GM18951 (cell line): Measurements from ENCODE around the gene MACF1.

Experiments
- POLR2A ChIP-seq: IDR thresholded peaks from 4 replicates; pipeline ENCODE4 v1.6.1; 2011; ENCODE audit warnings: mild to moderate bottlenecking; ENCODE audit not compliant: insufficient read length, insufficient read depth; ENCODE audit errors: extremely low read depth
- in situ Hi-C: fragments of 300-500 bp; cut with MboI; formaldehyde crosslinking; loops from one replicate; pipeline ENCODE4 v1.12.0; 2022; ENCODE audit warnings: low sequenced_read_pairs, mixed read lengths, inconsistent platforms; ENCODE audit not compliant: unreplicated experiment

MACF1 gene

DNA sequence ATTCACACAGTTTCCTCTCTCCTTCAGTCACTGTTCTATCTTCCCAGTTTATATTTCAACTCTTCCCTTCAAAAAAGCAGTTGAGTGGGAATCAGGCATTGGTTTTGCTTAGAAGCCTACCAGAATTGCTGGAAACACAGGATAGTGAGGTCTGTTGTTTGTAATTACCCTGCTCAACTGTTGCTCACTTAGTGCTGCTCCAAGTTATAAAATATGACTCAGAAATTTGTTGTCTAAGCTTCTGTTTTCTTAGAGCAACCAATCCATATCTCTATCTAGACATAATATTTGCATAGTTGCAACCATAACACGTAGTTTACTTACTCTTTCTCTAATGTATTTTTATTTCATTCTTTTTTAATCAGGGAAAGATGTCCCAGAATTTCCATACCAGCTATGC lies 87.9 kb downstream of the MACF1 start:
- TF ChIP-seq POLR2A: no peak
- in situ Hi-C loops: no loop called here

DNA sequence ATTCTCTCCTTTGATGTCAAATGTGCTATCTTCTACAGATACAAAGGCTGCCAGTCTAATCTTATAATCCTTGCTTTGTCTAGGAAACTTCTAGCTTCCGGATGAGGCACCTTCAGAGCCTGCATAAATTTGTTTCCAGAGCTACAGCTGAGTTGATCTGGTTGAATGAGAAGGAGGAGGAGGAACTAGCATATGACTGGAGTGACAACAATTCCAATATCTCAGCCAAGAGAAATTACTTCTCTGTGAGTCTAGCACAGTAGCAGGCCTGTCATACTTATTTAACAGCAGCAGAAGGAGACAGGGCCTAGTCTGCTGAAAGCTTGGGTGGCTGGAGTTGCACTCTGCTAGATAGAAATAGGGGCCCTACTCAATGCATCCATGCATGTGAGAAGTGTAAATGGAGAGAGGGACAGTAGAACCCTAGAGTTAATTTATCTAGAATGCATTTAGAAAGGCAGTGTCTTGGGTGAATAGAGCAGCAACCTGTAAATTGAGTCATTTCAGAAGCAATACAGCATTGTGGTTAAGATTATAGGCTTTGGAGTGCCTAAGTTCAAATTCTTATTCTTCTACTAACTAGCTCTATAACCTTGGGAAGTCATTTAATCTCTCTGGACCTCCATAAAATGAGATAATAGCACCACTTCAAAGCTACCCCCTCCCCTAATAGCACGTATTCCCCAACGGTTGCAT lies 89.0 kb downstream of the MACF1 start:
- in situ Hi-C loops: no loop called here
- TF ChIP-seq POLR2A: no peak

DNA sequence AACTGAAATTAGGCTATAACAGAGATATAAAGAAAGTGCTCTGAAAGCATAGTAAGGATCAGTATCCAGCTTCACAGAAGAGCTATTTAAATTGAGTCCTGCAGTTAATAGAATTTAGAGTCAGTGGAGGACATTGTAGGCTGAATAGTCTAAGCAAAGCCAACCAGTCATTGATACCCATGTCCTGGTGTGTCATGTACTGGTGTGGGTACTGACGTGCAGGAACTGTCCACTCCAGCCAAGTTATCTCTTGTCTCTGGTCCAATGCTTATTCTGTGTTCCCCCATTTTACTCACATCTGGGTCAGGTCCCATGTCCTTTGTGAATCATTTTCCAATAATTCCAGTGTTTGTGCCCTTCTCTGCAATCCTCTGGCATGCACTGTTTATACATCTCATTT lies 90.0 kb downstream of the MACF1 start:
- TF ChIP-seq POLR2A: no peak
- in situ Hi-C loops: no loop called here

GRCh38 chr1:39295901-39296300 lies 91.4 kb downstream of the MACF1 start:
- TF ChIP-seq POLR2A: no peak
- in situ Hi-C loops: no loop called here

GRCh38 chr1:39297551-39297950 lies 93.1 kb downstream of the MACF1 start:
- no peak for TF ChIP-seq POLR2A
- in situ Hi-C loops: no loop called here

DNA sequence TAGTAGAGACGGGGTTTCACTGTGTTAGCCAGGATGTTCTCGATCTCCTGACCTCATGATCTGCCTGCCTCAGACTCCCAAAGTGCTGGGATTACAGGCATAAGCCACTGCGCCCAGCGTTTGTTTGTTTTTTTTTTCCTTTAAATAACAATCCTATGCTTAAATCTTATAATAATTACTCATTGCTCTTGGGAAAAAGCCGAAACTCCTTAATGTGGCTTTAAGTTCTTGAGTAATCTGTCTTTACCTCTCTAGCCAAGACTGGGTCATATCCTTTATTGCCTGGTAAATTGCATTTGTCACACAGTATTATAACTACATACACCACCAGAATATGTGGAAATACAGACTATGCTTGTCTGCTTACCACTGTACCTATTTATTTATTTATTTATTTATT lies 97.1 kb downstream of the MACF1 start:
- in situ Hi-C loops: no loop called here
- no peak for TF ChIP-seq POLR2A

DNA sequence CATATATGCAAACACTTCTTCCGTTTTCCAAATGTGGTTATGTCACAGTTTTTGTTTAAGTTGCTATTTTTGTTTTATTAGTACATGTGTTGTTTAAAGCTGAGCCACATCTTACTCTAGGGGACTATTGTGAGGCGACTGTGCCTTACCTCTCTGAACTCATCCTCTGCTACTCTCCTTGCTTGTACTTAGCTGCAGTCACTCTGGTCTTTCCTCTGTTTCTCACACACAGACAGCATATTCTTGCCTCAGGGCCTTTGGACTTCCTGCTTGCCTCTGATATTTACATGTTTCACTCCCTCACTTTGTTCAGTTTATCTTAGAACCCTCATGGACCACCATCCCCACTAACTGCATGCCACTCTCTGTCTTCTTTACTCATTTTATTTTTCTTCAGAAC lies 101.1 kb downstream of the MACF1 start:
- no peak for TF ChIP-seq POLR2A
- in situ Hi-C loops: no loop called here

GRCh38 chr1:39310015-39310414 lies 105.5 kb downstream of the MACF1 start:
- in situ Hi-C loops: no loop called here
- no peak for TF ChIP-seq POLR2A

GRCh38 chr1:39310691-39311090 lies 106.2 kb downstream of the MACF1 start:
- TF ChIP-seq POLR2A: no peak
- in situ Hi-C loops: no loop called here

DNA sequence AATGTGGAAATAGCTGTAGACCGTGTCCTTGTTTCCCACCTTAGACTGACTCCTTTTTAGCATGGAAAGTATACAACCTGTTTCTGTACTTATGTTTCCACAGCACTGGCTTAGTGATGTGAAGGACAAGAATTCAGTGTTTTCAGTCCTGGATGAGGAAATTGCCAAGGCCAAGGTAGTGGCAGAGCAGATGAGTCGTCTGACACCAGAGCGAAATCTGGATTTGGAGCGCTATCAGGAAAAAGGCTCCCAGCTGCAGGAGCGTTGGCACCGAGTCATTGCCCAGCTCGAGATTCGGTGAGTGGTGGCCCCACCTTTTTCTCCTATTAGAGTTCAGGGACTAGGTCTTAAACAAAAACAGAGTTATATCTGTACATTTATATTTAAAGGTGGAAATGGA lies 112.6 kb downstream of the MACF1 start:
- in situ Hi-C loops: no loop called here
- TF ChIP-seq POLR2A: no peak

DNA sequence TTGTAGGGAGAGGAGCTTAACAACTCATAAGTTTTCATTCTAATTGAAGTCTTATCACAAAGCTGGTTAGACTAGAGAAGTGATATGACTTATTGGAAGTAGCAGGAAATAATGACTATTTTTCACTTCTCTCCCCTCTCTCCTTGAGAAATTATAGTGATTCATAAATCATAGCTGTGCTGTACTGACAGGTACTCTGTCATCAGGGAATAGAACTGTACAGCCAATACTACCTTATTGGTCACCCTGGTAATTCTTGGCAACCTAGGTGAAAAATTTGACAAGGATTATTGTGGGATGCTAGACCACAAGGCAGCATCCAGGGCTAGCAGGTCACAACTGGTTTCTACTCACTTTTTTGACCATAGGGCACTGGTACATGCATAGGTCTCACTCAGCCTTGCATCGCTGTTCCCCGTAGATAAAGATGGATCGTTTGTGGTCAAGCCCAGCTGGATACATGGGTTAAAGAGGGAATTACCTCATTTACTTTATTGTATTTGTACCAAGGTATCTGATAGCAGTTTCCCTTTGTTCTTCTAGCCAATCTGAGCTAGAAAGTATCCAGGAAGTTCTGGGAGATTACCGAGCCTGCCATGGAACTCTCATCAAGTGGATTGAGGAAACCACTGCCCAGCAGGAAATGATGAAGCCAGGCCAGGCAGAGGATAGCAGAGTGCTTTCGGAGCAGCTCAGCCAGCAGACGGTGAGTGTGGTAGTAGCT lies 113.6 kb downstream of the MACF1 start:
- in situ Hi-C loops: no loop called here
- no peak for TF ChIP-seq POLR2A

- TF ChIP-seq POLR2A: no peak
These were observed 117.5 kb downstream of the MACF1 start for GRCh38 chr1:39321979-39322378.

GRCh38 chr1:39322431-39322830 lies 117.9 kb downstream of the MACF1 start:
- in situ Hi-C loops: no loop called here
- TF ChIP-seq POLR2A: no peak

More at GRCh38 chr1:39321979-39322378, 117.5 kb downstream of the MACF1 start:
- in situ Hi-C loops: no loop called here

DNA sequence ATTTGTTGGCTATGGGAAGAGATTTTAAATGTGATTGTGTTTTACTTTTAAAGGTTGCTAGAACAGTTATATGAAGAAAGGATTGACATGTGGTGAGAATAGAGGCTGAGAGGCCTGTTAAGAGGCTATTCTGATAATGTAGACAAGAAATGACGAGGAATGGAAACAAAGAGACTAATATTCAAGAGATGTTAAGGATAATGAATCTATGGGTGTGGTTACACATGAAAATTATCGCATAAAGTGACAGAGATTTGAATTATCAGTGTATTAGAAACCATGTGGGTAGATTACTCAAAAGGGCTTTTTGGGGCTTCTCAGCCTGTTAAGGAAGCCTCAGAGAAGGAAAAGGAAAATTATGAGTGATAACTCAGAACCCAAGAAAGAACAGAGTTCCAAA lies 120.4 kb downstream of the MACF1 start:
- TF ChIP-seq POLR2A: no peak
- in situ Hi-C loops: no loop called here
